Stimulated activated CD4-positive, alpha-beta T cell treated with anti-CD3 and anti-CD28 coated beads, TNF-alpha, amount 100 ng/mL, for 1 hour (primary cell): Measurements from ENCODE around the gene XPO5.
"Not testable (repeated sequence)": the region's sequence is repeated elsewhere in the genome, so short reads cannot be mapped to it uniquely, and the experiment has no call there.

ENCODE experiments used
- DNase-seq, 3 donors: peaks; one replicate each; pipeline ENCODE4 v3.0.0-alpha.2; 2020; ENCODE audit warnings: low read depth in 3 of 3, low spot score in 1 of 3

XPO5 gene

DNA sequence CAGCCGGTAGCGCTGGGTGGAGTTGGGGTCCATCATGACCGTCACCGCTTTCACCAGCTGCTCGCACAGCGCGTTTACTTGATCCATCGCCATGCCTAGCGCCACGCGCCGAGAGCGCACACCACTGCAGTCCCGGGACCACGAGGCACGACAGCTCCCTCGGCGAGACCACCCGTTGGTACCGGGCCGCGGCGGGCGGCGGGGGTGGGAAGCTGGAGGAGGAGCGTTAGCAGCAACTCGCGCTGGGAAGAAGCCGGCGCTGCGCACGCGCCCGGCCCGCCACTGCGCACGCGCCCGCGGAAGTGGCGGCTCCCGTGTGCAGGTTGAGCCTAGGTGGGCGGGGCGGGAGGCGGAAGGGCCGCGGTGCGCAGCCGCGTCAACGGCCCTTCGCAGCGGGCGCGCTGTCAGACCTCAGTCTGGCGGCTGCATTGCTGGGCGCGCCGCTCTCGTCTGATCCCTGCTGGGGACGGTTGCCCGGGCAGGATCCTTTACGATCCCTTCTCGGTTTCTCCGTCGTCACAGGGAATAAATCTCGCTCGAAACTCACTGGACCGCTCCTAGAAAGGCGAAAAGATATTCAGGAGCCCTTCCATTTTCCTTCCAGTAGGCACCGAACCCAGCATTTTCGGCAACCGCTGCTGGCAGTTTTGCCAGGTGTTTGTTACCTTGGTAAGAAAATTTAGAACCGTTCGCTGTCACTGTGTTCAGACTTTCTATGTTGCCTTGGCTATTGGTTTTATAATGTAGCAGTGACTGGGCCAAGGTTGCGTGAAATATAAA, at the start of gene XPO5, which contains the start of gene POLH:
Gene XPO5, minus strand, starts transcription at position 267 of the 780 bp plus-strand sequence. Its CDS starts 174 bp downstream, at position 93.
Gene POLH, plus strand, starts transcription at position 414 of the 780 bp plus-strand sequence. CDS start 6,135 bp downstream, outside the sequence.
- DNase-seq: peak; percentile 80 to 83 (median 83)

DNA sequence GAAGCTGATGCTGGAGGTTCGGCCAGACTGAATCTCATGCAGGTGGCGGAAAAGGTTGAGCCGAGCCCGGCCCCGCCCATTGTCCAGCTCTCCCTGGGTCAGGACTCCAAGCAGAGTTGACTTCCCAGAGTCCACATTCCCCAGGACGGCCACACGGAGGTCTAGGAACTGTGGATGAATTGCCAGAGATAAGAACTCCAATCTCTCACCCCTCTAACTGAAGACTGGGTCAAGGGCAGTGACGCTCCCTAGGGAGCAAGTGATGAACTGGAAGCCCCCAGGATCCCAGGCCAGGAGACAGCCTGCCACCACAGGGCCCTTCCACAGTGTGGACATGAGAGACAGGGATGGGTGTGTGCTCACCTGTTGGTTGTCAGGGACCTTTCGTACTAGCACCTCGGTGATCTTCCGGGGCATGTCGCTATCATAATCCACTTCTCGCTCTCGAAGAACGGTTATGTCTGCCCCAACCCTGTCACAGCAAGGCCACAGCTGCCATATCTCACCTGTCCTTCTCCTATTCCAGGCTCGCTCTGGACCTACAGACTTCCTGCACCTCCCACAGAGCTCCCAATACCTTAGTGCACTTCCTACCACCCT, 49.7 kb upstream of the XPO5 start:
- DNase-seq: no peak

DNA sequence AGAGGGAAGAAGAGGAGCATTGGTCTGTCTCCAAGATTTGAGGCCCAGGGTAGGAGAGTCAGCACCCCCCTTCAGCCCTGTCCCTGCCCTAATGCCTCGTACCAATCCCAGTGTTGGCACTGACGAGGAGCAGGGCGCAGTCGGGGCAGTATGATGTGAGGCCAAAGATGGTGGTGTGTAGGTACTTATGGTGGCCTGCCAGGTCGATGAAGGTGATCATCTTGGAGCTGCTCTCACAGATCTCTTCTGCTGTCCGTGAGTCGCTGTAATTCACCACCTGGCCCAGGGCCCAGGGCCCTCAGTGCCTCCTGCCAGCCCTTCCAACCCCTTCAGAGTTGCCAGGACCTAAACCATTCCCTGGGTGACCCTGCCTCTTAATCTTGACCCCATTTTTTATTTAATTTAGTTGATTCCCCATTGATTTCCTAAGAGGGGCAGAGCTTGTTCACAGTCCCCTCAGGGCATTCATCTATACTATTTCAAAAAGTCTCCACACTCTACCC, 49.0 kb upstream of the XPO5 start:
- DNase-seq: no peak

DNA sequence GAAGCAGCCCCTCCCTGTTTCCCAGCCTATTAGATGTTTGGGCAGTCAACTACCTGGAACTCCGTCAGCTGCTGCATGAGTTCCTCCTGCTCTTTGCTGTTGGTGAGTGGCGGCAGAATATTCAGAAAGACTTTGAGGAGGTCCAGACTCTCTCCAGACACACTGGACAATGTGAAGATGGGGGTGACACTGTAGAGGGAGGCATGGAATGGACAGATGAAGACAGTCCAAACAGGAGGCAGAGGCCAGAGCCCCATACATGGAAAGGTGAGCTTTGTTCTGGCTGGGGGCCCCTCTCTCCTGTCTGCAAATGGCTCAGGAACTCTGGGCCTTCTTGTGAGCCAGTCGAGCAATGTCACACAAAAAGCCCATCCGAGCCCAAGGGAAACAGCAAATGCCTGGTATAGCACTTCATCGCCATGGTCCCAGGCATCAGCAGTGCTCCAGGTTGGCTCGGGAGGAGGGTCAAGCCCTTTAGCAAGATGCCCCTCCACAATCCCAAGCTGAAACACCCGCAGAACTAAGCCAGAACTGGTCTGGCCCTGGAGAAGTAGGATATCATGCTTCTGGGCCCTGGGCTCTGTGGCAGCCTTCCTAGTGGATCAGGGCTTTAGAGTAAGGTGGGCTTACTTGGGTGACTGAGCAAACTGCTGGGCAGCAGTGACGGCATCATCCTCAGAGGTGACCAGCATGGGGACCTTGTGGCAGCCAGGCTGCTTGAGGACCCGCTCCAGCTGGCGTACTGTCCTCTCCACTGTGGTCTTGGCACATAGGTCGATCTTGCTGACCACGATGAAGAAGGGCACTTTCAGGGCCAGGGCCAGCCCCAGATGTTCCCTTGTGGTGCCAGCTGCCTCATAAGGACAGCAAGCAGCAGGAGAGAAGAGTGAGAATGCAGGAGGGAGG, 48.3 kb upstream of the XPO5 start:
- no peak for DNase-seq

DNA sequence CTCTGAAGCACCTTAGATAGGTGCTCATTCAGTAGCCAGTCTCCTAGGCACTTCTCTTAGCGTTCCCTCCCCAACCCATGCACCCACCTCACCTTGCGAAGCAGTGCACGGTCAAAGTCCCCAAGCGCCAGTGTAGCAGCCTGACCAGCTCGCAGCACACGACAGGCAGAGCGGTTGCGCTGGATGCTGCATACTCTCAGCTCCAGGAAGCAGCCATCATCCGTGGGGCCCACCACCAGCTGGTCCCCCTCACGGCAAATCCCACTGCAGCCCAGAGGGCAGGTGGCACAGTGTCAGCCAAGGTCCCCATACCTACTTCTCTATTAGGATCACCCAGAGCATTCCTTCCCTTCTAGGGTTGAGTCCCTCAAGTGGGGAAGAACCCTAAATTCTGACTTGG, 46.7 kb upstream of the XPO5 start:
- DNase-seq: no peak

DNA sequence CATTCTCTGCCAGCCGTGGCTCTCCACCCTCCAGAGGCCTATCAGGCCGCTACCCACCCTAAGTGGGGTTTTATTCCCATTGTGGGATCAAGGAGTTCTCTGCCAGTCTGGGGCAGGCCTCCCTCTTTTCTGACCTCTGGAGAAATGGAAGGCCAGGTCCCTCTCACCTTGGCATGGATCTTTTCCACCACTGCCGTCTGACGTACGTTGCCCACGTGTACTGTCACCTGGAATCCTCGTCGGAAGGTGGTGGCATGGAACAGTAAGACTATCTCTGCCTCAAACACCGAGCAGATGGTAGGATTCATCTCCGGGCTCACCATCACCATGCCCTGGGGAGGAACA, 46.0 kb upstream of the XPO5 start:
- no peak for DNase-seq

DNA sequence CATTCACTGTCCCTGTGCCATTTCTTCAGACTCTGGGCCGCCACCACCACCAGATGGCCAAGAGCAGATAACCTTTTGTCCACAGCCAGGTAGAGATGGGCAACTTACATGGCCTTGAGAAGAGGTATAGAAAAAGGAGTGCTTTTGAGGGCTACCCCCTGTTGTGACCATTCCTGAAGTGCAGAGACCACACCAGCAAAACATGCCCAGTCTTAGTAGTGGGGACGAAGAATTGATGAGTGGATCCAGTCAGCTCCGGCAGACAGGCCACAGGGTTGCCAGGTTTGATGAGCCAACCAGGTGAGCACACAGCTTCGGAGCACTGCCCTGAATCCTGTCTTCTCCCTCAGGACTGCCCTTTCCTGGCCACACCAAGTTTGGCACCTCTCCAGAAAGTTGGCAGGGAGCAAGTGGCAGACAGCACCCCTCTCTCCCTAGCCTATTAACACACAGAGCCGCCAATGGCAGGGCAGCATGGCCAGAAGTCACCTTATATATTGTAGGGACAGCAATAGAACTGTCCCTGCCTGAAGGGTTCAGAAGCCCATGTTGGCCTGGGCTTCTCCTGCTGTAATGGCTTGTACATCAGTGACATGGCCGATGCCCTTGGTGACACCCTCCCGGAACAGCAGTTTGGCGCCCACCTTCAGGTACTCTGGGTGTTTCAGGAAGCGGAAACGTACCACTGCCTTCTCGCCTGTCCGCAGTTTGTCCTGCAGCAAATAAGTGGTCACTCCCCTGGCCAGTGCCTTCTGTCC, 45.4 kb upstream of the XPO5 start:
- no peak for DNase-seq

DNA sequence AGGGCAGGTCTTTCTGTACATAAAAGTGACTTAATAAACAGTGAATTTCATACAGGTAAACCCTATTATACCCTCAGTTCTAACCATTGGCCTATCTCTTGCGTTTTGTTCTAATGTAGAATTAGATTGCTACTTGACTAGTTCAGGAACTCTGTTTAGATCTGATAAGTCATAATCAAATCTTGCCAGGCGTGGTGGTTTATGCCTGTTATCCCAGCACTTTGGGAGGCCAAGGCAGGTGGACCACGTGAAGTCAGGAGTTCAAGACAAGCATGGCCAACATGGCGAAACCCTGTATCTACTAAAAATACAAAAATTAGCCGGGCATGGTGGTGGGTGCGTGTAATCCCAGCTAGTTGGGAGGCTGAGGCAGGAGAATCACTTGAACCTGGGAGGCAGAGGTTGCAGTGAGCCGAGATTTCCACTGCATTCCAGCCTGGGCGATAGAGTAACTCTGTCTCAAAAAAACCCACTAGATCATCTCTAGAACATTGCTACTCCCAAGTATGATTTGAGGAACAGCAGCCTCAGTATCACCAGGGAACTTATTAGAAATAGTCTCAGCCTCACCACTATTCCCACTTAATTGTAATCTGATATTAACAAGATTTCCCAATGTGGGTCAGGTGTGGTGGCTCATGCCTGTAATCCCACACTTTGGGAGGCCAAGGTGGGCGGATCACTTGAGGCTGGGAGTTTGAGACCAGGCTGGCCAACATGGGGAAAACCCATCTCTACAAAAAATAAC, 41.1 kb upstream of the XPO5 start:
- no peak for DNase-seq

DNA sequence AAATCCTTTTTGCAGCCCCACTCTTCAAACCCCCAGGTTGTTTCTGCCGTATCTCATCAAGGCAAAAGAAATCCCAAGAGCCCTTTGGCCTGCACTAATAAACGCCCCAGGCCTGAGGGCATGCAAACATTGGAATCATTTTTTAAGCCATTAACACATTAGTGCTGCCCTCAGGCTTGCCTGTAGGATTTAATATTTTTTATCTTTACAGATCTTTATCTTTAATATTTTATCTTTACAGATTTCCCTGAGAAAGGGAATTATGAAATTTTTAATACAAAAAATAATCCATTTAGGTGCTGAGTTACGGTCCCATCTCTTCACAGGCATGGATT, 38.5 kb upstream of the XPO5 start:
- DNase-seq: no peak

DNA sequence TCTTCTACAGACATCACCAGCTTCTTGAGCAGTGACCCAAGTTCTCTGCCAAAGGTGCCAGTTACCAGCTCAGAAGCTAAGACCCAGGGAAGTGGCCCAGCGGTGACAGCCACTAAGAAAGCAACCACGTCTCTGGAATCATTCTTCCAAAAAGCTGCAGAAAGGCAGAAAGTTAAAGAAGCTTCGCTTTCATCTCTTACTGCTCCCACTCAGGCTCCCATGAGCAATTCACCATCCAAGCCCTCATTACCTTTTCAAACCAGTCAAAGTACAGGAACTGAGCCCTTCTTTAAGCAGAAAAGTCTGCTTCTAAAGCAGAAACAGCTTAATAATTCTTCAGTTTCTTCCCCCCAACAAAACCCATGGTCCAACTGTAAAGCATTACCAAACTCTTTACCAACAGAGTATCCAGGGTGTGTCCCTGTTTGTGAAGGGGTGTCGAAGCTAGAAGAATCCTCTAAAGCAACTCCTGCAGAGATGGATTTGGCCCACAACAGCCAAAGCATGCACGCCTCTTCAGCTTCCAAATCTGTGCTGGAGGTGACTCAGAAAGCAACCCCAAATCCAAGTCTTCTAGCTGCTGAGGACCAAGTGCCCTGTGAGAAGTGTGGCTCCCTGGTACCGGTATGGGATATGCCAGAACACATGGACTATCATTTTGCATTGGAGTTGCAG, 38.0 kb upstream of the XPO5 start:
- DNase-seq: no peak

DNA sequence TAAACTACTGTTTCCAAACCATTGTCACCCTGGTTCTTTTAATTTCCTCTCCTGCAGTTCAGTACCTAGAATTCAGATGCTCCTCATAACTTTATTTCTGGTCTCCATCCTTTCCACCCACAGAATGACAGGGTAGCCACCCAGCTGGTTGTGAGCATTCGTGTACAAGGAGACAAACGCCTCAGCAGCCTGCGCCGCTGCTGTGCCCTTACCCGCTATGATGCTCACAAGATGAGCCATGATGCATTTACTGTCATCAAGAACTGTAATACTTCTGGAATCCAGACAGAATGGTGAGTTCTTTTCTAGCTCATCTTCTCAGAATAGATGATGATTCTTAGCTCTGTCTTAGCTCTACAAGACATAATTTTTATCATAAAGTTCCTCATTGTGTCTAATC, 34.6 kb upstream of the XPO5 start:
- DNase-seq: no peak

DNA sequence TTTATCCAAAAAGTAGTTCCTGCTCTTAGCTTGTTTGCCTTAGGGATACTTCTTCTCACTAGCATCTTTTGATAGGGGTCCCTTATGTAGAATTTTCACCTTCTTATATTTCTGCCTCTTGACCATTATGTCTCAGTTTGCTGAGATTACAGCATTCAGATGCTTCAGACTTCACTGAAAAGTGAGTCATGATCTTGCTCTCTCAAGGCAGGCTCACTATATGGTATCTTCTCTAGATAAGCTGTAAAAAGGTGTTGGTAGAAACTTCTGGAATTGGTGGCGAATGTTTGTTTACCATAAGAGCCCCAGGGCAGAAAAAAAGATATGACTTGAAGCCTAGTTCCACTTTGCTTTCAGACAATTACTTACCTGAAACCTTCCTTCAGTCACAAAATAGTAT, 33.6 kb upstream of the XPO5 start:
- no peak for DNase-seq

DNA sequence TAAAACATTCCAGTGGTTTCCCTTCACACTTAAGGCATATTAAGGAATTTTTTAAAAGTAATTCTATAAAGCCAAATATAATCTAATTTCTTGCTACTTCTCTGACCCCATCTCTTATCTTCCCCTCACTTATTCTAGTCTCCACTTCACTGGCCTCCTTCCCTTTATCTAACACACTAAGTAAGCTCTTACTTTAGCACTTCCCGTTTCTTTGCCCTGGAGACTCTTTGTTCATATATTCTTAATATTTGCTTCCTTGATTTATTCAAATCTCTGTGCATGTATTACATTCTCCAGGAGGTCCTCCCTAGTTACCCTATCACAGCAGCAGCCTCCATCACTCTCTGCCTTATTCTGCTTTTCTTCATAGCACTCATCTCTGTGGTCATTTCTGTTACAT, 33.0 kb upstream of the XPO5 start:
- DNase-seq: no peak

DNA sequence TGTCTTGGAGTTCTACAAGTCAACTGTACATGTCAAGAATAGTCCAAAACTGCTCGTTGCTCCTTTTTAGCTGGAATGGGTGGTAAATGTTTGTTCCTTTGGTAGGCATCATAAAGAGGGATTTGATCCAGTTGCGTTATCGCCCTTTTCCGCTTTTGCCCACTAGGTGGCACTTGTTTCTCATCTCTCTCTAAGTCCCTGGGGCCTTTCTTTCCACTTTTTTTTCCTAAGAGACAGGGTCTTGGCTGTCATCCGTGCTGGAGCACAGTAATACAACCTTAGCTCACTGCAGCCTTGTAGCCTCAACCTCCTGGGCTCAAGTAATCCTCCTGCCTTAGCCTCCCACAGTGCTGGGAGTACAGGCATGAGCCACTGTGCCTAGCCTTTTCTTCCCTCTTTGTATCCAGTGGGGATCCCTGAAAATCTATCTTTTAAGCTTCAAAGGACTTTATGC, 32.5 kb upstream of the XPO5 start:
- peak in 2 of 3 donors; percentile 12 to 41 for DNase-seq

DNA sequence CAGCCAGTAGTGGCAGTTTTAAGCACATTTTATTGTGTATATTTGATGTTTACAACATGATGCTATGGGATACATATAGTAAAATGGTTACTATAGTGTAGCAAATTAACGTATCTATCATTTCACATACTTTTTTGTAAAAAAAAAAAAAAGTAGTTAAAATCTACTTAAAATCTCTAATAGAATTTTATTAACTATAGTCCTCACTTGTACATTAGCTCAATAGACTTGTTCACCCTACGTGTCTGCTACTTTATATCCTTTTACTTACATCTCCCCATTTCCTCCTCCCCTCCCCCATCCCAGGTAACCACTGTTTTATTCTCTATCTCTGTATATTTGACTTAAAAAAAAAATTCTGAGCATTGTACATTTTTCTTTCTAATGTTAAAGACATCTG, 30.2 kb upstream of the XPO5 start:
- no peak for DNase-seq

DNA sequence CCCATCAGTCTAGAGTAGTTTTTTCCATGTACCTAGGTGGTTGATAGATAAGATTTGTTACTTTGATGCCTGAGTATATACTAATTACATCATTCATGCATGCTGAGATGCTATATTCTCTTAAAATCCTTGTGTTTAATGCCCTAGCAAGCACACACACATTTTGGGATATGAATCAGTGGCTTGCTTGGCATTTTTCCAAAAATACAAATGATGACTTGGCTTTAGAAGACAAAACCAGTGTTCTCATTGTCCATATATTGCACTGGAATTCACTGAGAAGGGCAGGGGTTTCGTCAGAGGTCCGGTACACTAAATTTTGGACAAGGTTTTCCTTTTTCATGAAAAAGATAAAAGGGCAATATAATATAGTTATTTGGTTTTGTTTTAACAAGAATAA, 28.3 kb upstream of the XPO5 start:
- no peak for DNase-seq

DNA sequence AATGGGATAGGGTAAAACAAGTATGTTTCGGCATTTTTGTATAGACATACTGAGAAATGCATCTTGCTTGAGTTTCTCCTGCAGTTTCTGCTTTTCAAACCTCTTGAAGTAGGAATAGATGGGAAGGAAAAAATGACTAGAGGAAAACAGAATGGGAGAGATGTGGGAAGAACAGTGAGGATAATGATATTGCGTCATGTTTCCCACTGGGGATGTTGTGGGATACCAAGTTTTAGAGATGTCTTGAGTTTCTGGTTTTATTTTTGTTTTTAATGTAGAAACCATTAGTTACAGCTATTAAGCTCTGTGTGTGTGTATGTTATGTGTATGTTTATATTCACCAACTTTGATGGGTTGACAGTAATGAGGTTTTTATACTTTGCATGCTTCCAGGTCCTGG, 24.8 kb upstream of the XPO5 start:
- DNase-seq: no peak

DNA sequence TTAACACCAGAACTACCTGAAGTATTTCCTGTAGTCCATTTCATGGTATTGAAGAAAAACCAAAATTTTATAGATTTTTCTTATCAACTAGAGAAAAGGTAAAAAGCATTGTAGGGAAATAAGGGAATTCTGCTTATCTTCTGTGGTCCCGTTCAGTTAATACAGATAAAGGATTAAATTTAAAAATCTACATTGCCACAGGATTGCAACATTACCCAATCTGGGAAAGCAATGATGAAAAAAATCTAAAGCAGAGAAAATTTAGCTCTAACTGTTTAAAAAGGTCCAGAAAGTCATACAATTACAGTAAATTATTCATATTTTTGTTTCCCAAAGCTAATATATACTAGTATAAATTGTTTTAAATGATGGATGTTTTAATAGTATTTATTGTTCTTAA, 18.1 kb upstream of the XPO5 start:
- no peak for DNase-seq

DNA sequence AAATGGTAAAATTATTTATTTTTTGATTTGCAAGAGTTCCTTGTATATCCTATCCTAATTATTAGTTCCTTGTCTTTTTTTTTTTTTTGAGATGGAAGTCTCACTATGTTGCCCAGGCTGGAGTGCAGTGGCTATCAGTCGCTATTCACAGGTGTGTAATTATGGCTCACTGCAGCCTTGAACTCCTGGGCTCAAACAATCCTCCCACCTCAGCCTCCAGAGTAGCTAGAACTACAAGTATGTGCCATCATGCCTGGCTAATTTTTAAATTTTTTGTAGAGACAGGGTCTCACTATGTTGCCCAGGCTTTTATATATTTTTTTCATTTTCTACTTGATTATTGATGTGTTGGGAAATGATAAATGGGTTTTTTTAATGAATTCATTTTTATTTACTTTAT, 13.7 kb upstream of the XPO5 start:
- DNase-seq: not testable (repeated sequence)

DNA sequence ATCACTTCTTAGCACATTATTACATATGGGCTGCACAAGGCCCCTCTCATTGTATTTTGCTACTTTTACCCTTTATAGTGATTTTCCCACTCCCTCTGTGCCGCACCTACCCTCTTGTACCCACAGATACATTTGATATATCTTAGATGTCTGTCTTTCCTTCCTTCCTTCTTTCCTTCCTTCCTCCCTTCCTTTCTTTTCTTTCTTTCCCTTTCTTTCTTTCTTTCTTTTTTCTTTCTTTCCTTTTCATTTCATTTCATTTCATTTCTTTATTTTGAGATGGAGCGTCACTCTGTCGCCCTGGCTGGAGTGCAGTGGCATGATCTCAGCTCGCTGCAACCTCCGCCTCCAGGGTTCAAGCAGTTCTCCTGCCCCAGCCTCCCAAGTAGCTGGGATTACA, 12.4 kb upstream of the XPO5 start:
- DNase-seq: no peak
